HG03558 (cell line): ENCODE data around the gene HTRA3.

Source experiments
- ATAC-seq: cut with Tn5 transposase; IDR thresholded peaks from one replicate; pipeline ENCODE4 v1.9.1; 2021; ENCODE audit warnings: moderate number of reproducible peaks; ENCODE audit not compliant: unreplicated experiment; ENCODE audit errors: extremely low read depth

HTRA3 gene

GRCh38 chr4:8351931-8352367 lies 82.4 kb downstream of the HTRA3 start:
- ATAC-seq: no peak

- ATAC-seq: no peak
Observed at GRCh38 chr4:8352368-8353157, 83.0 kb downstream of the HTRA3 start.

- no peak for ATAC-seq
Observed at GRCh38 chr4:8353158-8353669, 83.7 kb downstream of the HTRA3 start.

GRCh38 chr4:8353912-8354453 lies 84.4 kb downstream of the HTRA3 start:
- ATAC-seq: no peak

- ATAC-seq: no peak
Observed at GRCh38 chr4:8355306-8355705, 85.8 kb downstream of the HTRA3 start.

- ATAC-seq: no peak
Observed at GRCh38 chr4:8355864-8356565, 86.5 kb downstream of the HTRA3 start.
